Tibial nerve (tissue), 4 donors: ENCODE measurements around the gene LPAR2. TPM values are rescaled to one million over a fixed set of nuclear protein-coding genes. Genes with fewer than 3 reads are reported as not detected.

Experiments used
- DNase-seq, 2 donors: peaks; one replicate each; pipeline ENCODE4 v3.0.0-alpha.2; 2019; ENCODE audit warnings: low spot score in 2 of 2
- H3K27ac ChIP-seq, 4 donors: fragments of 200-600 bp; sonication (generic) in 3 of 4; one replicate each; pipeline ENCODE4 v1.5.1; 2017 to 2019; ENCODE audit warnings: mild to moderate bottlenecking in 1 of 4
- H3K27me3 ChIP-seq, 2 donors: fragments of 200-600 bp; sonication (generic) in 1 of 2; one replicate each; pipeline versions ENCODE4 v1.5.1 to v1.6.0; 2017 to 2019
- H3K36me3 ChIP-seq, 3 donors: fragments of 200-600 bp; sonication (generic); one replicate each; pipeline ENCODE4 v1.5.1; 2018 to 2019
- H3K4me1 ChIP-seq, 4 donors: fragments of 200-600 bp; sonication (generic) in 3 of 4; one replicate each; pipeline ENCODE4 v1.5.1; 2017 to 2019
- H3K4me3 ChIP-seq, 4 donors: fragments of 200-600 bp; sonication (generic) in 3 of 4; one replicate each; pipeline ENCODE4 v1.5.1; 2017 to 2019; ENCODE audit warnings: mild to moderate bottlenecking in 1 of 4, moderate library complexity in 1 of 4
- H3K9me3 ChIP-seq, 4 donors: fragments of 200-600 bp; sonication (generic) in 3 of 4; one replicate each; pipeline ENCODE4 v1.5.1; 2017 to 2019
- EP300 ChIP-seq, 2 donors: sonication (generic); formaldehyde crosslinking; IDR thresholded peaks; one replicate each; pipeline ENCODE4 v1.6.1; 2017; ENCODE audit warnings: antibody characterized with exemption in 2 of 2, mild to moderate bottlenecking in 1 of 2
- POLR2A ChIP-seq, 2 donors: fragments of 450-650 bp; IDR thresholded peaks; one replicate each; pipeline ENCODE4 v1.6.1; 2017; ENCODE audit warnings: antibody characterized with exemption in 2 of 2, mild to moderate bottlenecking in 2 of 2, moderate library complexity in 2 of 2
- WGBS, 2 donors: methylation state at CpG; one replicate each; pipeline ENCODE4 v1.1.5; 2018; 5-methylcytosine and 5-hydroxymethylcytosine counted together
- total RNA-seq, 4 donors: library from RNA; depleted of rRNA; stranded (reverse); fragments of >200 nt; gene quantifications; one replicate each; pipeline ENCODE4 v1.1.0, GENCODE V29; 2016
- TF ChIP-seq, protein P1 (sequence below), 5 experiments: fragments of 200-600 bp in 3 of 5; fragments of 450-650 bp in 2 of 5; sonication (generic) in 3 of 5; IDR thresholded peaks; one replicate each; pipeline ENCODE4 v1.5.1; 2016 to 2019; ENCODE audit warnings: antibody characterized with exemption in 5 of 5, mild to moderate bottlenecking in 3 of 5, moderate library complexity in 2 of 5

Gene LPAR2
- total RNA-seq, 4 donors from 2014 or later, result 0.39 to 3.0 (median 1.8) TPM

DNA sequence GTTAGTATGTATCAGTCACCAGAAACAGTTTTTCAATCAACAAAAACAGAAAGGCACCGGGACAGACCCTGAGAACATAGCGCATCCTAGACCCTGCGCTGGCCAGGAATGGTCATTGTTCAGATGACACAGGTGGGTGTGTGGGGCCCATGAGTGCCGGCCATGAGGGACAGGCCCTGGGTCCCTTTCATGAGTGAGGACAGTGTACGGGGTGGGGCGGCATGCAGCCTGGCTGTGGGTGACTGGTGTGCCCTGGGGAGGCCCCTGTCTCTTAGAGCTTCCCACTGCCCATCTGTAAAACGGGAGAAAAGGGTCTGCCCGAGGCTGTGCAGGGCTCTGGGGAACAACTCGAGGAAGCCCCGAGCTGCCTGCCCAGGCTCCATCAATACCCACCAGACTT lies 35.3 kb downstream of the LPAR2 start:
- TF ChIP-seq POLR2A (IDR thresholded peaks at IDR 0.05), result no peak
- no peak for TF ChIP-seq EP300 (IDR thresholded peaks at IDR 0.05)
- TF ChIP-seq, protein P1, sequence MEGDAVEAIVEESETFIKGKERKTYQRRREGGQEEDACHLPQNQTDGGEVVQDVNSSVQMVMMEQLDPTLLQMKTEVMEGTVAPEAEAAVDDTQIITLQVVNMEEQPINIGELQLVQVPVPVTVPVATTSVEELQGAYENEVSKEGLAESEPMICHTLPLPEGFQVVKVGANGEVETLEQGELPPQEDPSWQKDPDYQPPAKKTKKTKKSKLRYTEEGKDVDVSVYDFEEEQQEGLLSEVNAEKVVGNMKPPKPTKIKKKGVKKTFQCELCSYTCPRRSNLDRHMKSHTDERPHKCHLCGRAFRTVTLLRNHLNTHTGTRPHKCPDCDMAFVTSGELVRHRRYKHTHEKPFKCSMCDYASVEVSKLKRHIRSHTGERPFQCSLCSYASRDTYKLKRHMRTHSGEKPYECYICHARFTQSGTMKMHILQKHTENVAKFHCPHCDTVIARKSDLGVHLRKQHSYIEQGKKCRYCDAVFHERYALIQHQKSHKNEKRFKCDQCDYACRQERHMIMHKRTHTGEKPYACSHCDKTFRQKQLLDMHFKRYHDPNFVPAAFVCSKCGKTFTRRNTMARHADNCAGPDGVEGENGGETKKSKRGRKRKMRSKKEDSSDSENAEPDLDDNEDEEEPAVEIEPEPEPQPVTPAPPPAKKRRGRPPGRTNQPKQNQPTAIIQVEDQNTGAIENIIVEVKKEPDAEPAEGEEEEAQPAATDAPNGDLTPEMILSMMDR (IDR thresholded peaks at IDR 0.05), result no peak
- Histone ChIP-seq H3K4me3 (no peak overlapping the region), H3K27me3 (no peaks in the 10 kb centered on the region), H3K9me3 (no peaks in the 10 kb centered on the region), H3K4me1 (peaks cover 0 to 17% (median 16%) of the 10 kb centered on the region in 4 donors), H3K27ac (no peak overlapping the region), H3K36me3 (no peaks in the 10 kb centered on the region)
- 88 to 91% methylated on average over 9 to 10 of the region's 10 CpGs for WGBS, 2 donors
- no peak for DNase-seq

DNA sequence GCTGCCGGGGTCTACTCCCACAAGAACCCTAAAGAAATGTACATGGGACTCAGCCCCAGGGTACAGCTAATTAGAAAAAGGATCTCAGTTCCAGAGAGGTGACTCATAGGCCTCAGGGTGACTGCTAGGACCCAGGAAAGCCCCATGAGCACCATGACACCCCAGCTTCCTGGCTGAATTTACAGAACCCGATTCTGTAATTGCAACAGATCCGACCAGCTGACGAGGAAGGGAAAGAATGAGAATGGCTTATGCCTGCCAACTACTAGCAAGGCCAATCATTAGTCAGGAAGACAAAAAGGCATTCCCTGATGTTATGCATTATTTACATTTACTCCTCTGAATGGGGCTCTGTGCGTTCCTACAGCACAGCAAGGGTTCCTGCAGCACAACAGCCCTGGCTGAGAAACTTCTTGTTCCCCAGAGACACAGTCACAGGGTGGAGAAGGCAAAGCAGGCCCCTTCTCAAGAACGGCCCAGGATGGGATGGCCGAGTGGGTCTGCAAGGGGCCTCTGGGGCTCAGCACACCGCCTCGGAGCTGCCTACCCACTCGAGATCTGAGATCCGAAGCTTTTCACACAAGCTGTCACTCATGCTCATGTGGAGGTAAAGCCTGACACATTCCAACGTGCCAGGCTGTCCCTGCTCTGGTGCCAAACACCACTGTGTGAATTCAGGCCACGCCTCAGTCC lies 36.7 kb downstream of the LPAR2 start:
- H3K27ac ChIP-seq, result peak overlapping the region in 3 of 4 donors; percentile 13 to 87 (median 81)
- TF ChIP-seq POLR2A (IDR thresholded peaks at IDR 0.05), result no peak
- peak in 1 of 2 donors; percentile 57 for TF ChIP-seq EP300 (IDR thresholded peaks at IDR 0.05)
- TF ChIP-seq, protein P1 (IDR thresholded peaks at IDR 0.05), result no peak
- H3K27me3 ChIP-seq, result no peaks in the 10 kb centered on the region
- no peaks in the 10 kb centered on the region for H3K36me3 ChIP-seq
- DNase-seq, result peak in 1 of 2 donors; percentile 15
- H3K4me1 ChIP-seq, result peaks cover 0 to 17% (median 14%) of the 10 kb centered on the region in 4 donors
- H3K9me3 ChIP-seq, result no peaks in the 10 kb centered on the region
- H3K4me3 ChIP-seq, result no peak overlapping the region
- WGBS, 2 donors, result 26 to 42% methylated on average over 13 of the region's 13 CpGs

DNA sequence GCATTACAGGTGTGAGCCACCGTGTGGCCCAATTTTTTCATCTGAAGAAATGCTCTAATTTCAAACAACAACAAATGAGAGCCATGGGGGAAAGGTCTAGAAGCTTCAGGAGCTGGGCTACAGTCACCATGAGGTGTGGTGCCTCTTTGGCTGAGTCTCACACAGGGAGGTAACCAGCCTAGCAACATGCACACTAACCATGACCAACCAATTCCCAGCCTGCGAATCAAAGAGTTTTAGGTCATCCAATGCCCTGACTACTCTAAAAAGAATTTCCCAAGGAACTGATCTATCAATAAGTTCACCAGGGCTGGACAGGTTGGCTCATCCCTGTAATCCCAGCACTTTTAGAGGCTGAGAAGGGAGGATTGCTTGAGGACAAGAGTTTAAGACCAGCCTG lies 39.5 kb downstream of the LPAR2 start:
- 92 to 97% methylated on average over 2 of the region's 2 CpGs for WGBS, 2 donors
- DNase-seq, result no peak
- Histone ChIP-seq H3K27ac (no peak overlapping the region), H3K27me3 (no peaks in the 10 kb centered on the region), H3K4me1 (peaks cover 0 to 17% (median 14%) of the 10 kb centered on the region in 4 donors), H3K36me3 (no peaks in the 10 kb centered on the region), H3K4me3 (no peak overlapping the region), H3K9me3 (no peaks in the 10 kb centered on the region)
- TF ChIP-seq POLR2A (IDR thresholded peaks at IDR 0.05) (no peak), EP300 (IDR thresholded peaks at IDR 0.05) (no peak)
- TF ChIP-seq, protein P1 (IDR thresholded peaks at IDR 0.05), result no peak

DNA sequence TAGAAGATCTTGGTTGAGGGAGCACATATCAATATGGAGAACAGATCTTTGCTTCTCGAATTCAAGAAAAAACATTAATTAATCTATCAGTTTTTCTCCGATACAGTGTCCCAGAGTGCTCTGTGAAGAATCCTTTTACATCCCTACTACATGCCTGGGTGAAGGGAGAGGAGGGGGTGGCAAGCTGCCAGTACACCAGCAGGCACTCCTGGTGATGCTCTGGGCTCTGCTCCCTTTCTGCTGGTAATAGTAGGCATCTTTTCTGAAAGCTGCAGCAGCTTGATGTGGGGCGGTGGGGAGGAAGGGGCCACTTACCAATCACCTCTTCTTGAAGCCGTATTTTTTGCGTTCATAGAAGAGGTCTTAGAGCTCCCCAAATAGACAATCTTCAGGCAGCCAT lies 40.2 kb downstream of the LPAR2 start:
- Histone ChIP-seq H3K27ac (no peak overlapping the region), H3K27me3 (no peaks in the 10 kb centered on the region), H3K9me3 (no peaks in the 10 kb centered on the region), H3K36me3 (no peaks in the 10 kb centered on the region), H3K4me3 (no peak overlapping the region), H3K4me1 (peaks cover 0 to 17% (median 14%) of the 10 kb centered on the region in 4 donors)
- no peak for DNase-seq
- whole genome bisulfite sequencing, 2 donors, result 93 to 96% methylated on average over 5 of the region's 5 CpGs
- TF ChIP-seq, protein P1 (IDR thresholded peaks at IDR 0.05), result no peak
- TF ChIP-seq POLR2A (IDR thresholded peaks at IDR 0.05) (no peak), EP300 (IDR thresholded peaks at IDR 0.05) (no peak)

DNA sequence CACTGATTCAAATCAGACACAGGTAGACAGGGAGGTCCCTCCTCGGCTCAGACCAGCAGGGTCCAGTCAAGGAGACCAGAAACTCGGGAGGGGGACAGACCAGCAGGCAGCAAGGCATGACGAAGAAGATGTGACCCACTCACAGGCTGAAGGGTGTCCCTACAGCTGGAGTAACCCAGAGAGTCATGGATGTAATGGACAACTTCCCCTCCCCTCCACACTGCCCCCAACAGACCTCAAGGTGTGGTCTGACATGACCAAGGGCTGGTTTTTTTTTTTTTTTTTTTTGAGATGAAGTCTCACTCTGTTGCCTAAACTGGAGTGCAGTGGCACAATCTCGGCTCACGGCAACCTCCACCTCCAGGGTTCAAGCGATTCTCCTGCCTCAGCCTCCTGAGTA lies 43.7 kb downstream of the LPAR2 start:
- Histone ChIP-seq H3K27ac (no peak overlapping the region), H3K27me3 (no peaks in the 10 kb centered on the region), H3K36me3 (no peaks in the 10 kb centered on the region), H3K4me3 (no peak overlapping the region), H3K9me3 (no peaks in the 10 kb centered on the region), H3K4me1 (peaks cover 0 to 9% (median 0%) of the 10 kb centered on the region in 4 donors)
- TF ChIP-seq EP300 (IDR thresholded peaks at IDR 0.05) (no peak), POLR2A (IDR thresholded peaks at IDR 0.05) (no peak)
- TF ChIP-seq, protein P1 (IDR thresholded peaks at IDR 0.05), result no peak
- DNase-seq, result no peak
- 92 to 96% methylated on average over 6 of the region's 6 CpGs for WGBS, 2 donors
